HepG2 (cell line): ENCODE data around the gene ZBTB9. TPM values are rescaled to one million over a fixed set of nuclear protein-coding genes. Genes with fewer than 3 reads are reported as not detected.

Experiments used
- BORCS8-MEF2B ChIP-seq: sonication (generic); formaldehyde crosslinking; IDR thresholded peaks from 2 replicates; pipeline ENCODE4 v1.8.0; 2022; ENCODE audit warnings: mild to moderate bottlenecking, missing genetic modification reagents
- CCDC6 ChIP-seq: sonication (generic); formaldehyde crosslinking; IDR thresholded peaks from 2 replicates; pipeline ENCODE4 v1.8.1; 2022; ENCODE audit warnings: mild to moderate bottlenecking, missing genetic modification reagents, moderate library complexity
- HOXA5 ChIP-seq: sonication (generic); formaldehyde crosslinking; IDR thresholded peaks from 2 replicates; pipeline ENCODE4 v1.4.0; 2020; ENCODE audit warnings: missing genetic modification reagents
- IKZF5 ChIP-seq: IDR thresholded peaks from 2 replicates; pipeline ENCODE4 v1.6.1; 2018; ENCODE audit warnings: missing genetic modification reagents, mild to moderate bottlenecking, missing compliant biosample characterization
- MXD3 ChIP-seq: IDR thresholded peaks from 2 replicates; pipeline ENCODE4 v1.6.1; 2016; ENCODE audit warnings: mild to moderate bottlenecking, missing biosample characterization, missing genetic modification reagents
- NFKBIZ ChIP-seq: IDR thresholded peaks from 2 replicates; pipeline ENCODE4 v1.6.1; 2018; ENCODE audit warnings: missing genetic modification reagents, missing compliant biosample characterization
- NFRKB ChIP-seq: fragments of 450-650 bp; IDR thresholded peaks from 2 replicates; pipeline ENCODE4 v1.6.1; 2017
- PCBP2 ChIP-seq: fragments of 200-400 bp; formaldehyde crosslinking; optimal IDR thresholded peaks from 2 replicates; pipeline ENCODE3; 2018; ENCODE audit warnings: low read length, low read depth; ENCODE audit not compliant: poor library complexity, severe bottlenecking
- PHF20 ChIP-seq: sonication (generic); formaldehyde crosslinking; IDR thresholded peaks from 2 replicates; pipeline ENCODE4 v1.5.0; 2020; ENCODE audit warnings: mild to moderate bottlenecking, missing genetic modification reagents
- SP2 ChIP-seq: sonication (generic); formaldehyde crosslinking; IDR thresholded peaks from 2 replicates; pipeline ENCODE4 v1.5.1; 2020; ENCODE audit warnings: mild to moderate bottlenecking, missing genetic modification reagents
- TAF15 ChIP-seq: fragments of 200-400 bp; formaldehyde crosslinking; IDR thresholded peaks from one replicate; pipeline ENCODE4 v1.6.1; 2018; ENCODE audit warnings: mild to moderate bottlenecking, low read depth, low read length; ENCODE audit not compliant: poor library complexity, severe bottlenecking
- THYN1 ChIP-seq: sonication (generic); formaldehyde crosslinking; IDR thresholded peaks from 2 replicates; pipeline ENCODE4 v1.8.1; 2023; ENCODE audit warnings: low read depth, mild to moderate bottlenecking, moderate library complexity, missing genetic modification reagents, borderline replicate concordance
- ZNF207 ChIP-seq: fragments of 450-650 bp; IDR thresholded peaks from 2 replicates; pipeline ENCODE4 v1.6.1; 2016; ENCODE audit warnings: antibody characterized with exemption, borderline replicate concordance
- ZNF282 ChIP-seq: fragments of 450-650 bp; IDR thresholded peaks from 2 replicates; pipeline ENCODE4 v1.6.1; 2018; ENCODE audit not compliant: partially characterized antibody
- ZNF598 ChIP-seq: sonication (generic); formaldehyde crosslinking; IDR thresholded peaks from 2 replicates; pipeline ENCODE4 v1.5.1; 2020; ENCODE audit warnings: mild to moderate bottlenecking, missing genetic modification reagents, borderline replicate concordance
- ZNF616 ChIP-seq: sonication (generic); formaldehyde crosslinking; IDR thresholded peaks from 2 replicates; pipeline ENCODE4 v1.5.0; 2020; ENCODE audit warnings: low read depth, mild to moderate bottlenecking, missing genetic modification reagents
- ZNF737 ChIP-seq: sonication (generic); formaldehyde crosslinking; IDR thresholded peaks from 2 replicates; pipeline ENCODE4 v1.5.0; 2020; ENCODE audit warnings: missing genetic modification reagents, mild to moderate bottlenecking, borderline replicate concordance
- ZNF773 ChIP-seq: sonication (generic); formaldehyde crosslinking; IDR thresholded peaks from 2 replicates; pipeline ENCODE4 v1.4.0; 2020; ENCODE audit warnings: missing genetic modification reagents, borderline replicate concordance
- ZNF775 ChIP-seq: sonication (generic); formaldehyde crosslinking; IDR thresholded peaks from 2 replicates; pipeline ENCODE4 v1.4.0; 2020; ENCODE audit warnings: missing genetic modification reagents, mild to moderate bottlenecking, moderate library complexity, borderline replicate concordance
- ZSCAN9 ChIP-seq: IDR thresholded peaks from 2 replicates; pipeline ENCODE4 v1.6.1; 2016; ENCODE audit warnings: borderline replicate concordance
- polyA plus RNA-seq, 8 experiments: library from polyadenylated mRNA; depleted of rRNA in 3 of 8; stranded (reverse) in 7 of 8; unstranded in 1 of 8; fragments of >200 nt; fragmentation: Illumina TruSeq in 4 of 8; extraction: Trizol in 4 of 8; gene quantifications; 2 replicates each; pipeline versions ENCODE4 v1.2.1 to v1.2.3, GENCODE V29; 2011 to 2016; ENCODE audit warnings: low read depth in 4 of 8, missing spikeins in 1 of 8, mixed read lengths in 1 of 8; ENCODE audit not compliant: insufficient read depth in 1 of 8
- total RNA-seq, 5 experiments: library from RNA; depleted of rRNA; stranded (reverse); fragments of >200 nt; fragmentation: Illumina TruSeq; extraction: Trizol; gene quantifications; 2 replicates each; pipeline ENCODE4 v1.2.3, GENCODE V29; 2016; ENCODE audit warnings: low read depth in 1 of 5
- TF ChIP-seq, protein P1 (sequence below): sonication (generic); formaldehyde crosslinking; IDR thresholded peaks from 2 replicates; pipeline ENCODE4 v1.4.0; 2020; ENCODE audit warnings: missing genetic modification reagents
- TF ChIP-seq, protein P2 (sequence below): IDR thresholded peaks from 2 replicates; pipeline ENCODE4 v1.6.1; 2012; ENCODE audit warnings: inconsistent platforms
- TF ChIP-seq, protein P3 (sequence below): sonication (generic); formaldehyde crosslinking; IDR thresholded peaks from 2 replicates; pipeline ENCODE4 v1.8.0; 2022; ENCODE audit warnings: missing genetic modification reagents, mild to moderate bottlenecking, moderate library complexity, borderline replicate concordance
- TF ChIP-seq, protein P4 (sequence below): IDR thresholded peaks from 2 replicates; pipeline ENCODE4 v1.6.1; 2018; ENCODE audit warnings: missing genetic modification reagents

Gene ZBTB9
- total and polyA plus RNA-seq, 2 of the 13 experiments (the other 11 are each of a cell fraction or from before 2014, with no cell fraction given), result 5.3 to 9.2 TPM

DNA sequence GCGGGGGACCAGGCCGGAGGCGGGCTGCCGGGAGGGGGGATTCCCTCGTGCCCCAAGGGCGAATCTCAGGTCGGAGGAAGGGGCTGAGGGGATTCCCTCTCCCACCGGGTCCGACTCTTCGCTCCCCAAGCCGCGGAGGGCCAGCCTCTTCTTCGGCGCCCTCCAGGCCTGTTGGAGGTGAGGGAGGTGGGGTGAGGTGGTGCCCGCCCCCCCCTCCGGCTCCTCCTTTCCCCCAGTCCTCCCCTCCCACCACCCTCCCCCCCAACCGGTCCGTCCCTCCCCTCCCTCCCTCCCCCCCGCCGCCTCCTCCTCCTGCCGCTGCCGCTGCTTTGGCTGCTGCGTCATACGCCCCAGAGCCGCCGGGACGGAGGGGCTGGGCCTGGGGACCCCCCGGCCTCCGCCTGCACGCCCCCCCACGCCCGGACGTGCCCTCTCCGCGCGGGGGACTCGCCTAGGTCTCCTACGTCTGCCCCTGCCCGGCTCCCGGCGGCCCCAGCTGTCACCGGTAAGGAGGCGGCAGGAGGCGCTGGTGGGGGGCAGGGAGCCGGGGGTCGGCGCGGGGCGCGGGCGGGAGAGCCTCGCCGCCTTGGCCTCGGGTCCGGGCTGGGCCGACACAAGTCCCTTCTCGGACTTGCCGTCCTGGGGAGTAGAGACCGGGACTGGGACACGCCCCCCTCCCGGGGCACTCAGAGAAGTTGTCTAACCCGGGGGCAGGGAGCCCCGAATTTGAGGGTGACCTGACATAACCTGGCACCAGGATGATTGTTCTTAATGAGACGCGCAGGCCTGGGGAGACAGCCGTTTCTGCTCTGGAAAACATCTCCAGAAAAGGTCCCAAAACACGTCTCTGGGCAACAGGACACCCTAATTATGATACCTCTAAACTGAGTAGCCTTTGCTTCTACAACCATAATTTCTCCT, 43.4 kb upstream of the ZBTB9 start, which contains the start of gene PHF1 (continued):
- TF ChIP-seq PCBP2 (no peak), HOXA5 (CRISPR knock-in tag) (peak; percentile 0; the same call in 1 of the 2 replicates), TAF15 (no peak), BORCS8-MEF2B (CRISPR knock-in tag) (0 out of 2 replicates have a peak, but pooled peaks have one; percentile 40), ZNF616 (CRISPR knock-in tag) (no peak), SP2 (no peak), CCDC6 (CRISPR knock-in tag) (no peak), IKZF5 (no peak), ZNF773 (CRISPR knock-in tag) (no peak), NFKBIZ (no peak), ZNF775 (CRISPR knock-in tag) (no peak), MXD3 (peak; percentile 65; the same call in 1 of the 2 replicates), ZNF737 (CRISPR knock-in tag) (no peak), ZNF282 (no peak), ZNF598 (CRISPR knock-in tag) (no peak), NFRKB (no peak), THYN1 (CRISPR knock-in tag) (0 out of 2 replicates have a peak, but pooled peaks have one; percentile 15), ZNF207 (no peak), ZSCAN9 (CRISPR knock-in tag) (no peak), PHF20 (no peak)
- TF ChIP-seq, protein P1, sequence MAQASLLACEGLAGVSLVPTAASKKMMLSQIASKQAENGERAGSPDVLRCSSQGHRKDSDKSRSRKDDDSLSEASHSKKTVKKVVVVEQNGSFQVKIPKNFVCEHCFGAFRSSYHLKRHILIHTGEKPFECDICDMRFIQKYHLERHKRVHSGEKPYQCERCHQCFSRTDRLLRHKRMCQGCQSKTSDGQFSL (CRISPR knock-in tag), result peak; percentile 66; the same call in 1 of the 2 replicates
- TF ChIP-seq, protein P2, sequence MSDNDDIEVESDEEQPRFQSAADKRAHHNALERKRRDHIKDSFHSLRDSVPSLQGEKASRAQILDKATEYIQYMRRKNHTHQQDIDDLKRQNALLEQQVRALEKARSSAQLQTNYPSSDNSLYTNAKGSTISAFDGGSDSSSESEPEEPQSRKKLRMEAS, result no peak; the same call in 1 of the 2 replicates
- TF ChIP-seq, protein P3, sequence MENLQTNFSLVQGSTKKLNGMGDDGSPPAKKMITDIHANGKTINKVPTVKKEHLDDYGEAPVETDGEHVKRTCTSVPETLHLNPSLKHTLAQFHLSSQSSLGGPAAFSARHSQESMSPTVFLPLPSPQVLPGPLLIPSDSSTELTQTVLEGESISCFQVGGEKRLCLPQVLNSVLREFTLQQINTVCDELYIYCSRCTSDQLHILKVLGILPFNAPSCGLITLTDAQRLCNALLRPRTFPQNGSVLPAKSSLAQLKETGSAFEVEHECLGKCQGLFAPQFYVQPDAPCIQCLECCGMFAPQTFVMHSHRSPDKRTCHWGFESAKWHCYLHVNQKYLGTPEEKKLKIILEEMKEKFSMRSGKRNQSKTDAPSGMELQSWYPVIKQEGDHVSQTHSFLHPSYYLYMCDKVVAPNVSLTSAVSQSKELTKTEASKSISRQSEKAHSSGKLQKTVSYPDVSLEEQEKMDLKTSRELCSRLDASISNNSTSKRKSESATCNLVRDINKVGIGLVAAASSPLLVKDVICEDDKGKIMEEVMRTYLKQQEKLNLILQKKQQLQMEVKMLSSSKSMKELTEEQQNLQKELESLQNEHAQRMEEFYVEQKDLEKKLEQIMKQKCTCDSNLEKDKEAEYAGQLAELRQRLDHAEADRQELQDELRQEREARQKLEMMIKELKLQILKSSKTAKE (CRISPR knock-in tag), result no peak
- TF ChIP-seq, protein P4, sequence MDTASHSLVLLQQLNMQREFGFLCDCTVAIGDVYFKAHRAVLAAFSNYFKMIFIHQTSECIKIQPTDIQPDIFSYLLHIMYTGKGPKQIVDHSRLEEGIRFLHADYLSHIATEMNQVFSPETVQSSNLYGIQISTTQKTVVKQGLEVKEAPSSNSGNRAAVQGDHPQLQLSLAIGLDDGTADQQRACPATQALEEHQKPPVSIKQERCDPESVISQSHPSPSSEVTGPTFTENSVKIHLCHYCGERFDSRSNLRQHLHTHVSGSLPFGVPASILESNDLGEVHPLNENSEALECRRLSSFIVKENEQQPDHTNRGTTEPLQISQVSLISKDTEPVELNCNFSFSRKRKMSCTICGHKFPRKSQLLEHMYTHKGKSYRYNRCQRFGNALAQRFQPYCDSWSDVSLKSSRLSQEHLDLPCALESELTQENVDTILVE, result peak; percentile 60; the same call in 1 of the 2 replicates
